Fibroblast of mammary gland (primary cell): ENCODE results near the gene ZC3H8.
"Not testable (repeated sequence)": the region's sequence is repeated elsewhere in the genome, so short reads cannot be mapped to it uniquely, and the experiment has no call there.

Source experiments
- DNase-seq: peaks from one replicate; pipeline ENCODE4 v3.0.0-alpha.2; 2010; ENCODE audit warnings: low read depth
- H3K4me3 ChIP-seq: 2 replicates; pipeline ENCODE4 v1.5.1; 2011; ENCODE audit warnings: low read depth, mild to moderate bottlenecking, low read length, moderate library complexity; ENCODE audit not compliant: control insufficient read depth
- CTCF ChIP-seq: conservative IDR thresholded peaks from 2 replicates; pipeline ENCODE4 v1.5.1; 2011; ENCODE audit warnings: low read depth, low read length, inconsistent platforms; ENCODE audit not compliant: control insufficient read depth, insufficient read depth

ZC3H8 gene

GRCh38 chr2:112293636-112294401, 39.0 kb upstream of the ZC3H8 start:
- DNase-seq: no peak
- no peak overlapping the region for H3K4me3 ChIP-seq

GRCh38 chr2:112290648-112291047, 35.8 kb upstream of the ZC3H8 start:
- TF ChIP-seq CTCF: no peak
- DNase-seq: no peak
- no peak overlapping the region for H3K4me3 ChIP-seq

More at GRCh38 chr2:112293636-112294401, 39.0 kb upstream of the ZC3H8 start:
- no peak for TF ChIP-seq CTCF

DNA sequence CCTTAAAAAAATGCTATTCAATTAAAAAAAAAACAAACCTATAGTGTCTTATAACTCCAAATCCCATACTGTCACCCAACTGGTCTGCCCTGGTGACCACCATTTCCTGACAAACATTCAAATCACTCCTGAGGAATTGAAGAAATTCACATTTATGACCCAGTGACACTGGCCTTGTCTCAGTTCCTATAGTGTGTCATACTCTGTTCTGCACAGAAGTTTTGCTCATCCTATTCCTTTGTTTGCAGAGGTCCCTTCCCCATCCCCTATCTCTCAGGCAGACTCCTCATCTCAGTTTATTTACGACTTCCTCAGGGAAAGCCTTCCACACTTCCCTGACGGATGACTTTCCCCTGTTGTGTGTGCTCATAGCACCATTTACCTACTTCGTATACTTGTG, 35.2 kb upstream of the ZC3H8 start:
- TF ChIP-seq CTCF: no peak
- DNase-seq: no peak
- H3K4me3 ChIP-seq: no peak overlapping the region

GRCh38 chr2:112283535-112283934, 28.7 kb upstream of the ZC3H8 start:
- not testable (repeated sequence) for H3K4me3 ChIP-seq
- peak; percentile 43 for DNase-seq

DNA sequence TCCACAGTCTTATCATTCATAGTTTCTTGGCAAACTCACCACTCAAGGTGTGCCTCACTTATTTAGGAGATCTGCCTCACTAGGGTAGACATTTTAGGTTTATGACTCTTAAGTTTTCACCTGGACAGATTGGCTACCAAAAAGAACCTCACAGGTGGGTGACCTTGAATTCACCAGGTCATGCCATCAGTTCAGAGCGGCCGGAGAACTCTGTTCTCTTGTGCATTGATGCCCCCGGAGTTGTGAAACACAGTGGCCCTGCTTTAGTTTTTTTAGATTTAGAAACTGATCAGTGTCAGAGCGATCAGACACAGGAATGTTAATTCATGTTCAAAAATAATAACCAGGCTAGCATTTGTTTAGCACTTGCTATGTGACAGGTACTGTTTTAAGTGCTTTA, 27.2 kb upstream of the ZC3H8 start:
- H3K4me3 ChIP-seq, DNase-seq: not testable (repeated sequence)

DNA sequence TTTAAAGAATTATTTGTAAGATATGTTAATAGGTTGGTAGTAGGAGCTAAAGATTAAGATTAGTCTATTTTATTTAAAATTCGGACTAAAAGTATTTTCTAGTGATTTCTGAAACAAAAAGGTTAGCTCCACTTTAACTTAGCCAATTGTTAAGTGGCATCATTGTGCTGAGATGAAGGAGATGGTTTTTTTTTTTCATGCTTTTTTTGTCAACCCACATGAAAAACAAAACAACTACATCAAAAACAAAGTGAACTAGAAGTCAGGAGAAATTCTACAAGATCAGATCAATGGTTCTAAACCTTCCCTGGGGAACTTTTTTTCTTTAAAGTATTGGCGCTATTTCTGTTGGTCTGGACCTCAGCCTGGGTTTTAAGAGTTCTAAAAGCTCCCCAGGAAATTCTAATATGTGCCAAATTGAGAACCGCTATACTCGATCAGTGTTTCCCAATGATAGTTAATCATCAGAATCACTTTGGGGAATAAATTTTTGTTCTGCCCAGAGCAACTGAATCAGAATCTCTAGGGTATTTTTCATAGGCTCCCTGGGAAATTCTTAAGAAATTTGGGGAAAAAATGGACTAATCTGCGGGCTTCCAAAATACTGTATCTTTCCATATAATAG, 22.9 kb upstream of the ZC3H8 start:
- H3K4me3 ChIP-seq: no peak overlapping the region
- TF ChIP-seq CTCF: no peak
- peak; percentile 80 for DNase-seq

DNA sequence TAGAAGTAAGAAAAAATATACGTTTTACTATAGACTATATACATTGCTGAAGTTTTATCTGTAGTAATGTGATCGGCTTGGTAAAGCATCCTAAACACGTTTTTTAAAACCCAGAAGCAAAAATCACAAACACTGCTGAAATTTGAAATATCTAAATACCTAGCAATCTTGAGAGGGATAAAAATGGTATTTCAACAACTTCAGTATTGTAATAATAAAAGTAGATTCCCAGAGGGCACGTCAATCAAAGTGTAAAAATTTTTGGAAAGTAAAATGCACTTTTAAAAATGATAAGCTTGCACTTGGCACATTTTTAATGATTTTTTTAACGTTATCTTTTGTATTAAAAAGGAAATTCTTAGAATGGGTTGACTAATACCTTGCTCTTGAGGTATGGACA, 22.1 kb upstream of the ZC3H8 start:
- peak overlapping the region; percentile 60 for H3K4me3 ChIP-seq
- TF ChIP-seq CTCF: no peak
- DNase-seq: no peak
